K562 (cell line): Measurements from ENCODE around the gene TBC1D1. TPM values are rescaled to one million over a fixed set of nuclear protein-coding genes. Genes with fewer than 3 reads are reported as not detected.

Experiments used
- ATAC-seq: fragments of 200-7000 bp; cut with Tn5 transposase; 3 replicates; pipeline ENCODE4 v1.9.1; 2020; ENCODE audit warnings: moderate library complexity
- BruUV-seq: library from RNA; stranded (reverse); fragments of 400-500 nt; replicated peaks from 2 replicates; lab custom pipeline; 2021; lab: Mats Ljungman, UMichigan
- CTCF ChIA-PET: fragments of 300-600 bp; formaldehyde crosslinking; extraction: SDS; loops from one replicate; lab custom pipeline; 2021; ENCODE audit warnings: low intra/inter-chr PET ratio; lab: Yijun Ruan, JAX
- POLR2A ChIA-PET: fragments of 300-600, 350-650 bp; sonication (Branson Sonifier 250); formaldehyde crosslinking; extraction: SDS; loops from one replicate; lab custom pipeline; 2021; ENCODE audit warnings: antibody characterized with exemption, inconsistent platforms; lab: Yijun Ruan, JAX
- DNase-seq, 4 experiments: peaks; one replicate each; pipeline versions ENCODE4 v3.0.0 to v3.0.0-alpha.2; 2011 to 2018; ENCODE audit warnings: low spot score in 3 of 4, mixed read lengths in 3 of 4; ENCODE audit errors: extremely low read depth in 1 of 4
- FAIRE-seq: peaks from 2 replicates; lab custom pipeline; 2011; peaks lifted over from hg19 to GRCh38; lab: Jason Lieb, UNC
- H2AFZ ChIP-seq: 2 replicates; pipeline ENCODE4 v1.6.0; 2011; ENCODE audit warnings: low read depth, low read length, control low read depth, inconsistent platforms
- H3K27ac ChIP-seq: fragments of 200-600 bp; 3 replicates; pipeline ENCODE4 v1.8.0; 2011; ENCODE audit warnings: low read depth, mild to moderate bottlenecking, control low read depth, inconsistent platforms, low read length, moderate library complexity, mixed read lengths; ENCODE audit errors: extremely low read depth
- H3K27me3 ChIP-seq, 2 experiments: fragments of 300-600 bp in 1 of 2; 2 replicates in 1 of 2; 3 replicates in 1 of 2; pipeline versions ENCODE4 v1.6.0 to v1.8.0; 2011; ENCODE audit warnings: inconsistent platforms in 2 of 2, low read length in 2 of 2, mild to moderate bottlenecking in 1 of 2, mixed read lengths in 1 of 2, moderate library complexity in 1 of 2; ENCODE audit not compliant: control insufficient read depth in 2 of 2, insufficient read depth in 2 of 2
- H3K36me3 ChIP-seq: fragments of 300-600 bp; 3 replicates; pipeline ENCODE4 v1.8.0; 2011; ENCODE audit warnings: mild to moderate bottlenecking, low read length, inconsistent platforms; ENCODE audit not compliant: control insufficient read depth, insufficient read depth
- H3K4me1 ChIP-seq, 2 experiments: fragments of 200-600 bp in 1 of 2; replicated peaks in 1 of 2; 2 replicates in 1 of 2; 3 replicates in 1 of 2; pipeline versions ENCODE4 v1.5.1 to v1.8.0; 2011; ENCODE audit warnings: inconsistent platforms in 2 of 2, low read length in 2 of 2, mild to moderate bottlenecking in 1 of 2, mixed read lengths in 1 of 2, moderate library complexity in 1 of 2; ENCODE audit not compliant: control insufficient read depth in 2 of 2, insufficient read depth in 2 of 2
- H3K4me2 ChIP-seq: 2 replicates; pipeline ENCODE4 v1.6.1; 2011; ENCODE audit warnings: low read length, control low read depth, inconsistent platforms, mixed read lengths; ENCODE audit not compliant: insufficient read depth
- H3K4me3 ChIP-seq: fragments of 200-600 bp; sonication (generic), shearing (Covaris generic); 2 replicates; pipeline ENCODE4 v1.5.1; 2016; ENCODE audit warnings: control low read depth, inconsistent platforms
- H3K79me2 ChIP-seq: fragments of 200-600 bp; 3 replicates; pipeline ENCODE4 v1.8.0; 2011; ENCODE audit warnings: low read length, inconsistent platforms; ENCODE audit not compliant: control insufficient read depth, insufficient read depth
- H3K9ac ChIP-seq, 2 experiments: 2 replicates each; pipeline versions ENCODE4 v1.6.0 to v1.6.1; 2011; ENCODE audit warnings: low read depth in 2 of 2, low read length in 2 of 2, control low read depth in 1 of 2, inconsistent platforms in 1 of 2, mild to moderate bottlenecking in 1 of 2, mixed read lengths in 1 of 2; ENCODE audit not compliant: insufficient read depth in 1 of 2
- H3K9me1 ChIP-seq: one replicate; pipeline ENCODE4 v1.6.0; 2011; ENCODE audit warnings: inconsistent platforms, mild to moderate bottlenecking, low read length, moderate library complexity; ENCODE audit not compliant: control insufficient read depth, insufficient read depth
- H3K9me3 ChIP-seq: replicated peaks from 2 replicates; pipeline ENCODE4 v1.5.1; 2011; ENCODE audit warnings: low read depth, low read length, inconsistent platforms; ENCODE audit not compliant: control insufficient read depth, insufficient read depth
- H4K20me1 ChIP-seq: replicated peaks from 2 replicates; pipeline ENCODE4 v1.6.1; 2011; ENCODE audit warnings: low read length, inconsistent platforms, mixed read lengths; ENCODE audit not compliant: control insufficient read depth, insufficient read depth
- FOXP4 ChIP-seq: sonication (generic); formaldehyde crosslinking; IDR thresholded peaks from 2 replicates; pipeline ENCODE4 v1.8.0; 2022; ENCODE audit warnings: mild to moderate bottlenecking, missing genetic modification reagents, borderline replicate concordance
- ZEB2 ChIP-seq: fragments of 450-650 bp; IDR thresholded peaks from 2 replicates; pipeline ENCODE4 v1.6.1; 2016
- WGBS: fragments of 100-300 bp; shearing (Covaris generic); methylation state at CpG from one replicate; pipeline ENCODE4 v1.1.6; 2016; ENCODE audit warnings: low coverage, mixed read lengths; ENCODE audit not compliant: insufficient coverage; ENCODE audit errors: missing lambda C conversion rate; 5-methylcytosine and 5-hydroxymethylcytosine counted together
- in situ Hi-C: fragments of 300-500 bp; cut with MboI; formaldehyde crosslinking; loops from 4 replicates; pipeline ENCODE4 v1.15.0; 2018; ENCODE audit warnings: inconsistent platforms, mixed read lengths
- intact Hi-C: fragments of 100-400 bp; cut with micrococcal nuclease; formaldehyde crosslinking; loops from 2 replicates; pipeline ENCODE4 v1.14.2; 2022
- polyA plus RNA-seq, 8 experiments: library from polyadenylated mRNA; depleted of rRNA in 4 of 8; stranded (reverse) in 5 of 8; unstranded in 3 of 8; fragments of >200 nt; fragmentation: Nextera tagmentation in 2 of 8; fragmentation: Illumina TruSeq in 1 of 8; extraction: Ambion mirVana in 2 of 8; extraction: Trizol in 1 of 8; gene quantifications; 2 replicates each; pipeline versions ENCODE4 v1.2.1 to v1.2.3, GENCODE V29; 2011 to 2014; ENCODE audit warnings: inconsistent platforms in 1 of 8, missing spikeins in 1 of 8
- total RNA-seq, 7 experiments: library from RNA; depleted of rRNA in 6 of 7; stranded (reverse); fragments of >200 nt in 6 of 7; fragmentation: Illumina TruSeq in 2 of 7; extraction: Trizol in 2 of 7; gene quantifications; 2 replicates each; pipeline versions ENCODE4 v1.2.1 to v1.2.3, GENCODE V29; 2011 to 2021; ENCODE audit warnings: low replicate concordance in 1 of 7
- TF ChIP-seq, protein P1 (sequence below): fragments of 250-450 bp; sonication (Bioruptor Pico); IDR thresholded peaks from 2 replicates; pipeline ENCODE4 v1.9.0; 2021; ENCODE audit warnings: mild to moderate bottlenecking
- TF ChIP-seq, protein P2 (sequence below): sonication (generic); formaldehyde crosslinking; IDR thresholded peaks from 2 replicates; pipeline ENCODE4 v1.8.1; 2022; ENCODE audit warnings: missing genetic modification reagents

Gene TBC1D1
- total and polyA plus RNA-seq, 9 of the 15 experiments (the other 6 are each of a cell fraction or from before 2014, with no cell fraction given) = 0.59 to 14.2 (median 8.8) TPM

- Histone ChIP-seq H3K27ac (no peak overlapping the region), H3K9me1 (no peaks in the 10 kb centered on the region), H3K4me2 (no peak overlapping the region), H3K9me3 (peaks cover 2% of the 10 kb centered on the region; the same call in 1 of the 2 replicates), H3K4me1 (no peaks in the 10 kb centered on the region; a peak in 1 of 5 replicates), H3K36me3 (no peaks in the 10 kb centered on the region), H3K9ac (no peak overlapping the region), H4K20me1 (no peaks in the 10 kb centered on the region), H2AFZ (no peak overlapping the region), H3K4me3 (no peak overlapping the region), H3K79me2 (no peaks in the 10 kb centered on the region), H3K27me3 (peaks cover 5 to 17% of the 10 kb centered on the region in 2 experiments; a peak in 2 of 5 replicates)
- intact Hi-C loops = loop anchor here (10.0 kb wide), 1 partner anchor 363 kb away; no protein-coding TSS in a partner anchor
- ChIA-PET POLR2A (interaction anchor here (0.7 kb wide), 1 partner anchor 347 kb away, joined by 3 read pairs; no protein-coding TSS in a partner anchor), CTCF (no interaction called here)
- BruUV-seq = no TSS peak
- WGBS = 8% methylated on average over 4 of the region's 4 CpGs
- DNase-seq (no peak), ATAC-seq (no peak), FAIRE-seq (no peak)
- in situ Hi-C loops = no loop called here
- TF ChIP-seq, protein P1, sequence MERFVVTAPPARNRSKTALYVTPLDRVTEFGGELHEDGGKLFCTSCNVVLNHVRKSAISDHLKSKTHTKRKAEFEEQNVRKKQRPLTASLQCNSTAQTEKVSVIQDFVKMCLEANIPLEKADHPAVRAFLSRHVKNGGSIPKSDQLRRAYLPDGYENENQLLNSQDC = no peak
- no peak for TF ChIP-seq FOXP4
- TF ChIP-seq ZEB2 = no peak
- TF ChIP-seq, protein P2, sequence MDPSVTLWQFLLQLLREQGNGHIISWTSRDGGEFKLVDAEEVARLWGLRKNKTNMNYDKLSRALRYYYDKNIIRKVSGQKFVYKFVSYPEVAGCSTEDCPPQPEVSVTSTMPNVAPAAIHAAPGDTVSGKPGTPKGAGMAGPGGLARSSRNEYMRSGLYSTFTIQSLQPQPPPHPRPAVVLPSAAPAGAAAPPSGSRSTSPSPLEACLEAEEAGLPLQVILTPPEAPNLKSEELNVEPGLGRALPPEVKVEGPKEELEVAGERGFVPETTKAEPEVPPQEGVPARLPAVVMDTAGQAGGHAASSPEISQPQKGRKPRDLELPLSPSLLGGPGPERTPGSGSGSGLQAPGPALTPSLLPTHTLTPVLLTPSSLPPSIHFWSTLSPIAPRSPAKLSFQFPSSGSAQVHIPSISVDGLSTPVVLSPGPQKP = no peak
Measured at GRCh38 chr4:38167973-38168372, 277.1 kb downstream of the TBC1D1 start.
